ENCODE results near the gene DDX52. TPM values are rescaled to one million over a fixed set of nuclear protein-coding genes. Genes with fewer than 3 reads are reported as not detected.
"Not testable (repeated sequence)": the region's sequence is repeated elsewhere in the genome, so short reads cannot be mapped to it uniquely, and the experiment has no call there.

Gene DDX52
- total and polyA plus RNA-seq, 4 donors, result 6.5 to 25.2 (median 13.1) TPM

- no peak for DNase-seq
- intact Hi-C loops (cut with DNase I), result loop anchor here in 1 of 2 donors (2.0 kb wide), 1 partner anchor 32 kb away; no protein-coding TSS in a partner anchor
- 0% methylated on average over 7 of the region's 7 CpGs for WGBS, 2 donors
- H3K4me3 ChIP-seq (ENCODE audit: low read length in 2 of 2), result peak overlapping the region; percentile 31 to 91
- H3K36me3 ChIP-seq (ENCODE audit: control insufficient read depth in 1 of 2, insufficient read depth in 2 of 2, low read length in 1 of 2), result no peaks in the 10 kb centered on the region
- peak overlapping the region in 1 of 2 donors; percentile 76 for H3K27ac ChIP-seq (ENCODE audit: low read depth in 1 of 2, low read length in 2 of 2)
- H3K4me1 ChIP-seq (ENCODE audit: control insufficient read depth in 1 of 2, insufficient read depth in 2 of 2, low read length in 2 of 2), result peaks cover 0 to 3% of the 10 kb centered on the region in 2 donors
- H3K27me3 ChIP-seq (ENCODE audit: control insufficient read depth in 1 of 2, insufficient read depth in 2 of 2, low read length in 1 of 2), result no peaks in the 10 kb centered on the region
- H3K9me3 ChIP-seq (ENCODE audit: control insufficient read depth, low read length), result no peaks in the 10 kb centered on the region
- no peak for ATAC-seq (ENCODE audit: low FRiP score)
Observed at GRCh38 chr17:37642681-37643080, 565 bp downstream of the DDX52 start.

GRCh38 chr17:37640015-37640414, 3.2 kb downstream of the DDX52 start:
- no peak for ATAC-seq (ENCODE audit: low FRiP score)
- intact Hi-C loops (cut with DNase I), result no loop called here
- no peaks in the 10 kb centered on the region for H3K9me3 ChIP-seq (ENCODE audit: control insufficient read depth, low read length)
- no peak overlapping the region for H3K27ac ChIP-seq (ENCODE audit: low read depth in 1 of 2, low read length in 2 of 2)
- no peak overlapping the region for H3K4me3 ChIP-seq (ENCODE audit: low read length in 2 of 2)
- peaks cover 0 to 3% of the 10 kb centered on the region in 2 donors for H3K4me1 ChIP-seq (ENCODE audit: control insufficient read depth in 1 of 2, insufficient read depth in 2 of 2, low read length in 2 of 2)
- no peaks in the 10 kb centered on the region for H3K27me3 ChIP-seq (ENCODE audit: control insufficient read depth in 1 of 2, insufficient read depth in 2 of 2, low read length in 1 of 2)
- no peak for DNase-seq
- peaks cover 0 to 2% of the 10 kb centered on the region in 2 donors for H3K36me3 ChIP-seq (ENCODE audit: control insufficient read depth in 1 of 2, insufficient read depth in 2 of 2, low read length in 1 of 2)

GRCh38 chr17:37637956-37638355, 5.3 kb downstream of the DDX52 start:
- H3K36me3 ChIP-seq (ENCODE audit: control insufficient read depth in 1 of 2, insufficient read depth in 2 of 2, low read length in 1 of 2), result peaks cover 0 to 2% of the 10 kb centered on the region in 2 donors

GRCh38 chr17:37616430-37616829, 26.8 kb downstream of the DDX52 start:
- DNase-seq, result peak in 1 of 2 donors; percentile 31
- H3K36me3 ChIP-seq (ENCODE audit: control insufficient read depth in 1 of 2, insufficient read depth in 2 of 2, low read length in 1 of 2); intact Hi-C loops (cut with DNase I); H3K27me3 ChIP-seq (ENCODE audit: control insufficient read depth in 1 of 2, insufficient read depth in 2 of 2, low read length in 1 of 2); H3K9me3 ChIP-seq (ENCODE audit: control insufficient read depth, low read length); ATAC-seq (ENCODE audit: low FRiP score); H3K27ac ChIP-seq (ENCODE audit: low read depth in 1 of 2, low read length in 2 of 2); H3K4me1 ChIP-seq (ENCODE audit: control insufficient read depth in 1 of 2, insufficient read depth in 2 of 2, low read length in 2 of 2); H3K4me3 ChIP-seq (ENCODE audit: low read length in 2 of 2): not testable (repeated sequence)
- 91 to 92% methylated on average over 6 of the region's 6 CpGs for WGBS, 2 donors

More at GRCh38 chr17:37637956-37638355, 5.3 kb downstream of the DDX52 start:
- Histone ChIP-seq H3K4me3 (ENCODE audit: low read length in 2 of 2) (no peak overlapping the region), H3K4me1 (ENCODE audit: control insufficient read depth in 1 of 2, insufficient read depth in 2 of 2, low read length in 2 of 2) (peaks cover 0 to 1% of the 10 kb centered on the region in 2 donors), H3K27me3 (ENCODE audit: control insufficient read depth in 1 of 2, insufficient read depth in 2 of 2, low read length in 1 of 2) (no peaks in the 10 kb centered on the region), H3K27ac (ENCODE audit: low read depth in 1 of 2, low read length in 2 of 2) (no peak overlapping the region), H3K9me3 (ENCODE audit: control insufficient read depth, low read length) (no peaks in the 10 kb centered on the region)
- no peak for ATAC-seq (ENCODE audit: low FRiP score)
- intact Hi-C loops (cut with DNase I), result no loop called here
- no peak for DNase-seq

GRCh38 chr17:37614823-37615222, 28.4 kb downstream of the DDX52 start:
- Histone ChIP-seq H3K4me3 (ENCODE audit: low read length in 2 of 2) (no peak overlapping the region), H3K27ac (ENCODE audit: low read depth in 1 of 2, low read length in 2 of 2) (no peak overlapping the region), H3K36me3 (ENCODE audit: control insufficient read depth in 1 of 2, insufficient read depth in 2 of 2, low read length in 1 of 2) (peaks cover 0 to 5% of the 10 kb centered on the region in 2 donors), H3K27me3 (ENCODE audit: control insufficient read depth in 1 of 2, insufficient read depth in 2 of 2, low read length in 1 of 2) (no peaks in the 10 kb centered on the region), H3K4me1 (ENCODE audit: control insufficient read depth in 1 of 2, insufficient read depth in 2 of 2, low read length in 2 of 2) (no peaks in the 10 kb centered on the region), H3K9me3 (ENCODE audit: control insufficient read depth, low read length) (no peaks in the 10 kb centered on the region)
- intact Hi-C loops (cut with DNase I), result no loop called here
- WGBS, 2 donors, result 96 to 100% methylated on average over 2 of the region's 2 CpGs
- DNase-seq, result no peak
- no peak for ATAC-seq (ENCODE audit: low FRiP score)

- ATAC-seq (ENCODE audit: low FRiP score), result no peak
Observed at GRCh38 chr17:37614391-37614790, 28.9 kb downstream of the DDX52 start.

GRCh38 chr17:37610971-37611370, 32.3 kb downstream of the DDX52 start:
- DNase-seq (no peak), ATAC-seq (ENCODE audit: low FRiP score) (no peak)
- Histone ChIP-seq H3K27ac (ENCODE audit: low read depth in 1 of 2, low read length in 2 of 2) (no peak overlapping the region), H3K4me3 (ENCODE audit: low read length in 2 of 2) (no peak overlapping the region), H3K4me1 (ENCODE audit: control insufficient read depth in 1 of 2, insufficient read depth in 2 of 2, low read length in 2 of 2) (no peaks in the 10 kb centered on the region), H3K27me3 (ENCODE audit: control insufficient read depth in 1 of 2, insufficient read depth in 2 of 2, low read length in 1 of 2) (no peaks in the 10 kb centered on the region), H3K36me3 (ENCODE audit: control insufficient read depth in 1 of 2, insufficient read depth in 2 of 2, low read length in 1 of 2) (peaks cover 0 to 3% of the 10 kb centered on the region in 2 donors), H3K9me3 (ENCODE audit: control insufficient read depth, low read length) (no peaks in the 10 kb centered on the region)
- intact Hi-C loops (cut with DNase I), result loop anchor here in 1 of 2 donors (2.0 kb wide), 1 partner anchor 32 kb away; the partner anchor contains the start of gene DDX52
- 97% methylated on average over 1 of the region's 1 CpG for WGBS, 2 donors

More at GRCh38 chr17:37614391-37614790, 28.9 kb downstream of the DDX52 start:
- intact Hi-C loops (cut with DNase I), result no loop called here
- Histone ChIP-seq H3K4me1 (ENCODE audit: control insufficient read depth in 1 of 2, insufficient read depth in 2 of 2, low read length in 2 of 2) (no peaks in the 10 kb centered on the region), H3K4me3 (ENCODE audit: low read length in 2 of 2) (no peak overlapping the region), H3K27me3 (ENCODE audit: control insufficient read depth in 1 of 2, insufficient read depth in 2 of 2, low read length in 1 of 2) (no peaks in the 10 kb centered on the region), H3K9me3 (ENCODE audit: control insufficient read depth, low read length) (no peaks in the 10 kb centered on the region), H3K36me3 (ENCODE audit: control insufficient read depth in 1 of 2, insufficient read depth in 2 of 2, low read length in 1 of 2) (peaks cover 0 to 5% of the 10 kb centered on the region in 2 donors), H3K27ac (ENCODE audit: low read depth in 1 of 2, low read length in 2 of 2) (no peak overlapping the region)
- DNase-seq, result no peak
- 81 to 89% methylated on average over 5 of the region's 5 CpGs for WGBS, 2 donors

- not testable (repeated sequence) for H3K36me3 ChIP-seq (ENCODE audit: control insufficient read depth in 1 of 2, insufficient read depth in 2 of 2, low read length in 1 of 2); H3K27ac ChIP-seq (ENCODE audit: low read depth in 1 of 2, low read length in 2 of 2); H3K9me3 ChIP-seq (ENCODE audit: control insufficient read depth, low read length); ATAC-seq (ENCODE audit: low FRiP score); DNase-seq; H3K27me3 ChIP-seq (ENCODE audit: control insufficient read depth in 1 of 2, insufficient read depth in 2 of 2, low read length in 1 of 2); H3K4me1 ChIP-seq (ENCODE audit: control insufficient read depth in 1 of 2, insufficient read depth in 2 of 2, low read length in 2 of 2)
- intact Hi-C loops (cut with DNase I), result loop anchor here in 1 of 2 donors (2.0 kb wide), 1 partner anchor 33 kb away; the partner anchor contains the start of gene DDX52
- WGBS, 2 donors, result 80 to 86% methylated on average over 5 of the region's 5 CpGs
- H3K4me3 ChIP-seq (ENCODE audit: low read length in 2 of 2), result peak overlapping the region in 1 of 2 donors; percentile 18
Observed at GRCh38 chr17:37610041-37610420, 33.2 kb downstream of the DDX52 start.
